Panc1 (cell line): ENCODE data around the gene GP9. TPM values are rescaled to one million over a fixed set of nuclear protein-coding genes. Genes with fewer than 3 reads are reported as not detected.

ENCODE experiments used
- ATAC-seq: fragments of 200-7000 bp; cut with Tn5 transposase; 2 replicates; pipeline ENCODE4 v1.9.1; 2020; ENCODE audit warnings: mild to moderate bottlenecking, moderate library complexity
- BruUV-seq: library from RNA; stranded (reverse); fragments of 400-500 nt; replicated peaks from 2 replicates; lab custom pipeline; 2021; lab: Mats Ljungman, UMichigan
- CTCF ChIA-PET: fragments of 300-600 bp; sonication (Branson Sonifier 250); formaldehyde crosslinking; loops from one replicate; lab custom pipeline; 2022; ENCODE audit warnings: antibody characterized with exemption; lab: Charles Lee
- POLR2A ChIA-PET: fragments of 300-600 bp; sonication (Branson Sonifier 250); formaldehyde crosslinking; loops from one replicate; lab custom pipeline; 2022; ENCODE audit warnings: antibody characterized with exemption; lab: Charles Lee
- DNase-seq: peaks from one replicate; pipeline ENCODE4 v3.0.0-alpha.2; 2010; ENCODE audit warnings: low read depth, low spot score
- H3K27ac ChIP-seq: 2 replicates; pipeline ENCODE4 v1.5.1; 2011; ENCODE audit warnings: mild to moderate bottlenecking, low read length, inconsistent platforms
- H3K27me3 ChIP-seq: fragments of 200-500 bp; sonication (Bioruptor generic); 2 replicates; pipeline ENCODE4 v1.6.0; 2014; ENCODE audit warnings: low read length, inconsistent platforms; ENCODE audit not compliant: control insufficient read depth, insufficient read depth
- H3K36me3 ChIP-seq: fragments of 200-500 bp; sonication (Bioruptor generic); 2 replicates; pipeline ENCODE4 v1.5.1; 2014; ENCODE audit warnings: inconsistent platforms, mild to moderate bottlenecking, low read length, moderate library complexity; ENCODE audit not compliant: control insufficient read depth, insufficient read depth
- H3K4me1 ChIP-seq: 2 replicates; pipeline ENCODE4 v1.5.1; 2011; ENCODE audit warnings: inconsistent platforms, mild to moderate bottlenecking, low read length, moderate library complexity; ENCODE audit not compliant: control insufficient read depth, insufficient read depth
- H3K4me3 ChIP-seq, 2 experiments: 2 replicates each; pipeline ENCODE4 v1.5.1; 2011 to 2012; ENCODE audit warnings: low read depth in 2 of 2, low read length in 2 of 2, mild to moderate bottlenecking in 2 of 2, inconsistent platforms in 1 of 2, moderate library complexity in 1 of 2
- H3K9me3 ChIP-seq: fragments of 200-500 bp; sonication (Bioruptor generic); 2 replicates; pipeline ENCODE4 v1.5.1; 2014; ENCODE audit warnings: low read depth, mild to moderate bottlenecking, inconsistent platforms, low read length, moderate library complexity; ENCODE audit not compliant: control insufficient read depth, insufficient read depth
- POLR2AphosphoS5 ChIP-seq: IDR thresholded peaks from 2 replicates; pipeline ENCODE4 v1.6.1; 2012; ENCODE audit warnings: mild to moderate bottlenecking, low read depth, low read length, moderate library complexity
- REST ChIP-seq, 2 experiments: IDR thresholded peaks; 2 replicates each; pipeline ENCODE4 v1.6.1; 2011 to 2012; ENCODE audit warnings: low read depth in 2 of 2, control low read depth in 1 of 2, low read length in 1 of 2, mild to moderate bottlenecking in 1 of 2, moderate library complexity in 1 of 2; ENCODE audit not compliant: insufficient read depth in 1 of 2
- SIN3A ChIP-seq: IDR thresholded peaks from 2 replicates; pipeline ENCODE4 v1.6.1; 2012; ENCODE audit warnings: low read depth, mild to moderate bottlenecking, low read length, moderate library complexity, borderline replicate concordance; ENCODE audit not compliant: insufficient read depth
- TCF7L2 ChIP-seq: IDR thresholded peaks from 2 replicates; pipeline ENCODE4 v1.6.1; 2011; ENCODE audit warnings: mild to moderate bottlenecking, low read depth, low read length, inconsistent platforms
- in situ Hi-C: cut with HindIII; loops from 2 replicates; pipeline ENCODE4 v1.10.0; 2016; ENCODE audit warnings: low sequenced_read_pairs, low pct_unique_long_range_greater_than_20kb
- intact Hi-C: fragments of 100-400 bp; cut with micrococcal nuclease; formaldehyde crosslinking; loops from one replicate; pipeline ENCODE4 v1.10.0; 2022; ENCODE audit not compliant: unreplicated experiment
- total RNA-seq: library from RNA; stranded (reverse); gene quantifications from one replicate; pipeline ENCODE4 v1.2.1, GENCODE V29; 2021; ENCODE audit not compliant: unreplicated experiment
- TF ChIP-seq, protein P1 (sequence below): fragments of 450-650 bp; IDR thresholded peaks from 2 replicates; pipeline ENCODE4 v1.5.1; 2017; ENCODE audit warnings: mild to moderate bottlenecking

The GP9 gene
- total RNA-seq, 1 experiment from 2014 or later, result not detected

DNA sequence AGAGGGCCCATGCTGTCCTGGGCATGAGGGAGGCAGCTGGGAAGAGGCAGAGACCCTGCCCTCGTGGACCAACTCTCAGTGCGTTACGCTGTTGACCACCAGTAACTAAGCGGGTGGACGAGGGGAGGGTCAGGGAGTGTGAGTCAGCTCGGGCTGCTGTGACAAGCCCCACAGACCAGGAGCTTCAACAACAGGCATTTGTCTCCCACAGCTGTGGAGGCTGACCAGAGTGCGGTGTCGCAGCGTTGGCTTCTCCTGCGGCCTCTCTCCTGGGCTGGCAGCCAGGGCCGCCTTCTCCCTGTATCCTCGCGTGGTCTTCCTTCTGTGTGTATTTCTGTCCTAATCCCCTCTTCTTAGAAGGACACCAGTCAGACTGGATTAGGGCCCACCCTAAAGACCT, 46.4 kb upstream of the GP9 start:
- Histone ChIP-seq H3K9me3 (no peaks in the 10 kb centered on the region), H3K27me3 (no peaks in the 10 kb centered on the region), H3K4me3 (no peak overlapping the region), H3K27ac (no peak overlapping the region), H3K4me1 (no peaks in the 10 kb centered on the region), H3K36me3 (no peaks in the 10 kb centered on the region)
- in situ Hi-C loops, result no loop called here
- ATAC-seq (peak; percentile 43; the same call in 1 of the 2 replicates), DNase-seq (no peak)
- ChIA-PET POLR2A (interaction anchor here (0.5 kb wide), 1 partner anchor 24 kb away, joined by 5 read pairs; no protein-coding TSS in a partner anchor), CTCF (no interaction called here)
- no TSS peak for BruUV-seq
- TF ChIP-seq POLR2AphosphoS5 (no peak), REST (IDR thresholded peaks at IDR 0.05; ENCODE audit: insufficient read depth in 1 of 2, low read depth in 2 of 2, low read length in 1 of 2) (no peak), SIN3A (no peak), TCF7L2 (no peak)
- TF ChIP-seq, protein P1, sequence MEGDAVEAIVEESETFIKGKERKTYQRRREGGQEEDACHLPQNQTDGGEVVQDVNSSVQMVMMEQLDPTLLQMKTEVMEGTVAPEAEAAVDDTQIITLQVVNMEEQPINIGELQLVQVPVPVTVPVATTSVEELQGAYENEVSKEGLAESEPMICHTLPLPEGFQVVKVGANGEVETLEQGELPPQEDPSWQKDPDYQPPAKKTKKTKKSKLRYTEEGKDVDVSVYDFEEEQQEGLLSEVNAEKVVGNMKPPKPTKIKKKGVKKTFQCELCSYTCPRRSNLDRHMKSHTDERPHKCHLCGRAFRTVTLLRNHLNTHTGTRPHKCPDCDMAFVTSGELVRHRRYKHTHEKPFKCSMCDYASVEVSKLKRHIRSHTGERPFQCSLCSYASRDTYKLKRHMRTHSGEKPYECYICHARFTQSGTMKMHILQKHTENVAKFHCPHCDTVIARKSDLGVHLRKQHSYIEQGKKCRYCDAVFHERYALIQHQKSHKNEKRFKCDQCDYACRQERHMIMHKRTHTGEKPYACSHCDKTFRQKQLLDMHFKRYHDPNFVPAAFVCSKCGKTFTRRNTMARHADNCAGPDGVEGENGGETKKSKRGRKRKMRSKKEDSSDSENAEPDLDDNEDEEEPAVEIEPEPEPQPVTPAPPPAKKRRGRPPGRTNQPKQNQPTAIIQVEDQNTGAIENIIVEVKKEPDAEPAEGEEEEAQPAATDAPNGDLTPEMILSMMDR, result no peak
- intact Hi-C loops, result no loop called here

DNA sequence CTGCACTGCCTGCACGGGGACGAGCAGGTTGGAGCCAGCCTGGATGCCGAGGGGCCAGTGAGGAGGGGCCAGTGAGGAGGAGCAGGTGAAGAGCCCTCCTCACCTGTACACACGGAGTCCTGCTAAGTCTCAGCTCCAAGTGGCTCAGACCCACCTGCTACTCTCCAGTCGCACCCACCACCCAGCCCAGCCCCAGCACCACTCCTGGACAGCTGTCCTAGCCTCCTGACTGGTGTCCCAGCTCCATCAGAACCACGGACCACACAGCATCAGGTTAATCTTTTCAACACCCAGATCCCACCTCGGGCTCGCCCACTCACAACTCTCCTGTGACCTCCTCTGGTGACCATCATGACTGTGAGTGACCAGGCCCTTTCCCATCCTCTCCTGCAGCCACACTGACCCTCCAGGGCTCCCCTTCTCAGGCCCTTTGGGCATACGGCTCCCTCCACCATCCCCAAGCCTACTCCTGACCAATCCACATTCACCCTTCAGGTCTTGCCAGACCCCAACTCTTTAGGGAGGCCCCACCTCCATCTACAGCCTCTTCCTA, 45.7 kb upstream of the GP9 start:
- H3K4me3 ChIP-seq, result no peak overlapping the region
- H3K27me3 ChIP-seq, result no peaks in the 10 kb centered on the region
- ATAC-seq (no peak), DNase-seq (no peak)
- intact Hi-C loops, result no loop called here
- ChIA-PET POLR2A (interaction anchor here (1.4 kb wide), 1 partner anchor 21 kb away, joined by 4 read pairs; the partner anchor contains the start of gene CFAP92), CTCF (interaction anchor here (0.6 kb wide), 1 partner anchor 57 kb away, joined by 3 read pairs; no protein-coding TSS in a partner anchor)
- no peaks in the 10 kb centered on the region for H3K4me1 ChIP-seq
- in situ Hi-C loops, result no loop called here
- H3K36me3 ChIP-seq, result no peaks in the 10 kb centered on the region
- H3K9me3 ChIP-seq, result no peaks in the 10 kb centered on the region
- no TSS peak for BruUV-seq
- no peak overlapping the region for H3K27ac ChIP-seq
- TF ChIP-seq POLR2AphosphoS5, result no peak
- no peak for TF ChIP-seq TCF7L2
- TF ChIP-seq REST (IDR thresholded peaks at IDR 0.05; ENCODE audit: insufficient read depth in 1 of 2, low read depth in 2 of 2, low read length in 1 of 2), result no peak
- TF ChIP-seq, protein P1, result no peak
- TF ChIP-seq SIN3A, result no peak
